ENCODE measurements around the gene MUTYH. TPM values are rescaled to one million over a fixed set of nuclear protein-coding genes. Genes with fewer than 3 reads are reported as not detected.

Gene MUTYH
- total RNA-seq, 2 donors from 2014 or later, result 15.2 to 27.4 TPM

DNA sequence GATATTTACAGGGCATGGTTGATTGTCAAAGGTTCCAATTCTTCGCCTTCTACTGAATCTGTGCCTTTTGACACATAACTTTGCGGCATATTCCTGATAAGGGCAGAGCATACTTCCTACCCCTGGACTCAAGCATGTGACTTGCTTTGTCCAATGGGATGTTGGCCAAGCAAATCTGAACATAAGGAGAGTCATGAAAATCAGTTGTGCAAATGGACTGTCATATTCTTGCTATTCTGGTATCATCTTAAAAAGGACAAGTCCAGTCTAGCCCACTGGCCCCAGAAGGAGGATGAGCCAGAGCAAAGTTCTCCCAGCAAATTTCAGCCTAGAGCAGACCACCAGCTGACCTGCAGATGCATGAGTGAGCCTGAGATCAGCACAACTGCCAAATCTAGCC, 41.0 kb upstream of the MUTYH start:
- Histone ChIP-seq H3K36me3 (no peaks in the 10 kb centered on the region), H3K27ac (no peak overlapping the region), H3K9me3 (no peaks in the 10 kb centered on the region), H3K4me3 (no peak overlapping the region), H3K4me1 (ENCODE audit: control insufficient read depth in 1 of 2, low read depth in 2 of 2) (peaks cover 0 to 3% of the 10 kb centered on the region in 2 donors), H3K27me3 (replicated peaks; ENCODE audit: insufficient read depth) (no peaks in the 10 kb centered on the region)
- TF ChIP-seq CTCF (IDR thresholded peaks at IDR 0.05), result no peak
- ATAC-seq (ENCODE audit: insufficient number of reproducible peaks, low FRiP score, low read depth) (no peak), DNase-seq (ENCODE audit: low spot score) (no peak)

DNA sequence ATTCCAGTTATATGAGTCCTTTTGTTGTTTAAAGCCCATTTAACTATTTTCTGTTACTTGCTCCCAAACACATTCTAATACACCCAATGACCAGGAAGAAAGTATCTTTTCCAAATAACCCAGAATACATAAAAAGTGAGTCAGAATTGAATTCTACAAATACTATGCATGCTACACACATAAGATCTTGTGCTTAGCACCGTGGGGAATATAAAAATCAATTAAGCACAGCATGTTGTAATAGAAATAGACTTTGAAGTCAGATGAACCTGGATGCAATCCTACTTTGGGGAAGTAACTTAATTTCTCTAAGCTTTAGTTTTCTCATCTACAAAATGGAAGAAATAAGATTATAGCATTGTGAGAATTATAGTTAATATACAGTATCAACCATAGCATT, 40.5 kb upstream of the MUTYH start:
- TF ChIP-seq CTCF (IDR thresholded peaks at IDR 0.05), result no peak
- DNase-seq (ENCODE audit: low spot score), result no peak
- no peak overlapping the region for H3K27ac ChIP-seq
- no peak for ATAC-seq (ENCODE audit: insufficient number of reproducible peaks, low FRiP score, low read depth)
- H3K27me3 ChIP-seq (replicated peaks; ENCODE audit: insufficient read depth), result no peaks in the 10 kb centered on the region
- no peaks in the 10 kb centered on the region for H3K36me3 ChIP-seq
- H3K4me1 ChIP-seq (ENCODE audit: control insufficient read depth in 1 of 2, low read depth in 2 of 2), result peaks cover 0 to 8% of the 10 kb centered on the region in 2 donors
- H3K4me3 ChIP-seq, result no peak overlapping the region
- H3K9me3 ChIP-seq, result no peaks in the 10 kb centered on the region

DNA sequence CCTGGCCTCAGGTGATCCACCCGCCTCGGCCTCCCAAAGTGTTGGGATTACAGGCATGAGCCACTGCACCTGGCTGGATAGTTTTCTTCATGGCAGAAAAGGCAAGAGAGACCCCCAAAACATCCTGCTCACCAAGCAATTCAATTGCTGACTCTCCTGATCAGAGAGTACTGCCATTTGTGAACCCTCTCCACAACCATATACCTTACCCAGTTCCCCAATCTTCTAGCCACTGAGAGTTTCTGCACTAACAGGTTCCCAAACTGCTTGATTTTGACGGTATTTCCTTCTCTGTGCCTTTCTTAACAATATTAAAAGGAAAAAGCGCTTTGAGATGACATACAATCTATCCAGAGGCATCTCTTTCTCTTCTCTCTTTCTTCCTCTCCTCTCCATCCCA, 39.9 kb upstream of the MUTYH start:
- DNase-seq (ENCODE audit: low spot score) (no peak), ATAC-seq (ENCODE audit: insufficient number of reproducible peaks, low FRiP score, low read depth) (no peak)
- H3K27me3 ChIP-seq (replicated peaks; ENCODE audit: insufficient read depth), result no peaks in the 10 kb centered on the region
- H3K9me3 ChIP-seq, result no peaks in the 10 kb centered on the region
- peaks cover 0 to 14% of the 10 kb centered on the region in 2 donors for H3K4me1 ChIP-seq (ENCODE audit: control insufficient read depth in 1 of 2, low read depth in 2 of 2)
- no peaks in the 10 kb centered on the region for H3K36me3 ChIP-seq
- no peak overlapping the region for H3K27ac ChIP-seq
- no peak overlapping the region for H3K4me3 ChIP-seq
- TF ChIP-seq CTCF (IDR thresholded peaks at IDR 0.05), result no peak

DNA sequence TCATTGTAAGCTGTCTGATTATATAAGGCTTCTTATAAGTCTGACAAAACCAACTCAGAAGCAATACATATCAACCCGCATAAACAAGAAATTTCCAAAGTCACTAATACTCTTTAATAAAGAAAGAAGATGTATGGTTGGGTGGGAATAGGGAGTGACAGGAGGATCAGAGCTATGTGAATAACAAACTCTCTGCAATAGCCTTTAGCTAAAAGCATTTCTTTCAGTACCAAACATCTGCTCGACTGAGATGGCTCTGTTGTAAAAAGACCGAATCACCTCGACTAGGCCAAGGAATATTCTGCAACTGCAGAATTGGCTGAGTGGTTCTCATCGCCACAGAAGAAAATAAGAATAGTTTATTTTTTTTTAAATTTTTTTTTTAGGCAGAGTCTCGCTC, 39.3 kb upstream of the MUTYH start:
- Histone ChIP-seq H3K4me3 (no peak overlapping the region), H3K9me3 (no peaks in the 10 kb centered on the region), H3K27ac (no peak overlapping the region), H3K36me3 (no peaks in the 10 kb centered on the region), H3K4me1 (ENCODE audit: control insufficient read depth in 1 of 2, low read depth in 2 of 2) (peaks cover 0 to 16% of the 10 kb centered on the region in 2 donors), H3K27me3 (replicated peaks; ENCODE audit: insufficient read depth) (no peaks in the 10 kb centered on the region)
- no peak for TF ChIP-seq CTCF (IDR thresholded peaks at IDR 0.05)
- ATAC-seq (ENCODE audit: insufficient number of reproducible peaks, low FRiP score, low read depth) (no peak), DNase-seq (ENCODE audit: low spot score) (no peak)

DNA sequence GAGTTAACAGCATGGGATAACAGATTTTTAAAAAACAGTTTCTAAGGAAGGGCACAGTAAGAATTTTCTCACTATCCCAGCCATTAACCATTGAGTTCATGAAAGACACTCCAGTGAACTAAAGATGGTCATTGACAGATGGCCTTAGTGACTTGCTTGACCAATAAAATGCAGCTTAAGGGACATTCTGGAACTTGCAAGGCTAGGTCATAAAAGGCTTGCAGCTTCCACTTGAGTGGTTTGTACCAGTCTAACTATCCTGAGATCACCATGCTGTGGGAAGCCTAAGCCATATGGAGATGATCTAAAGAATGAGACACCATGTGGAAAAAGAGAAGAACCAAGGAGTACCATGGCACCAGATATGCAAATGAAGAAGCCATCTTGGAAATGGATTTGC, 37.9 kb upstream of the MUTYH start:
- no peak for DNase-seq (ENCODE audit: low spot score)
- H3K4me1 ChIP-seq (ENCODE audit: control insufficient read depth in 1 of 2, low read depth in 2 of 2), result peaks cover 3 to 26% of the 10 kb centered on the region in 2 donors
- H3K27me3 ChIP-seq (replicated peaks; ENCODE audit: insufficient read depth), result no peaks in the 10 kb centered on the region
- H3K9me3 ChIP-seq, result no peaks in the 10 kb centered on the region
- no peaks in the 10 kb centered on the region for H3K36me3 ChIP-seq
- H3K27ac ChIP-seq, result no peak overlapping the region
- no peak for TF ChIP-seq CTCF (IDR thresholded peaks at IDR 0.05)
- no peak overlapping the region for H3K4me3 ChIP-seq
- ATAC-seq (ENCODE audit: insufficient number of reproducible peaks, low FRiP score, low read depth), result no peak

All from thoracic aorta (tissue), 2 donors.